Upper lobe of left lung (tissue), 6 donors: ENCODE results near the gene DNAJC3. TPM values are rescaled to one million over a fixed set of nuclear protein-coding genes. Genes with fewer than 3 reads are reported as not detected.
"Not testable (repeated sequence)": the region's sequence is repeated elsewhere in the genome, so short reads cannot be mapped to it uniquely, and the experiment has no call there.

Experiments used
- ATAC-seq, 2 donors: fragments of 200-7000 bp; cut with Tn5 transposase; one replicate each; pipeline ENCODE4 v1.9.1; 2022; ENCODE audit warnings: mild to moderate bottlenecking in 2 of 2, moderate library complexity in 2 of 2; ENCODE audit not compliant: low FRiP score in 2 of 2
- DNase-seq, 2 donors: peaks; one replicate each; pipeline ENCODE4 v3.0.0-alpha.2; 2019 to 2020
- H3K27ac ChIP-seq, 4 donors: fragments of 200-600 bp; sonication (generic); one replicate each; pipeline ENCODE4 v1.5.1; 2016 to 2019
- H3K27me3 ChIP-seq, 4 donors: fragments of 200-600 bp; sonication (generic); one replicate each; pipeline ENCODE4 v1.5.1; 2017 to 2019
- H3K36me3 ChIP-seq, 4 donors: fragments of 200-600 bp; sonication (generic); one replicate each; pipeline ENCODE4 v1.5.1; 2016 to 2019
- H3K4me1 ChIP-seq, 4 donors: fragments of 200-600 bp; sonication (generic); one replicate each; pipeline ENCODE4 v1.5.1; 2018 to 2019
- H3K4me3 ChIP-seq, 4 donors: fragments of 200-600 bp; sonication (generic); one replicate each; pipeline ENCODE4 v1.5.1; 2017 to 2019; ENCODE audit warnings: mild to moderate bottlenecking in 2 of 4, moderate library complexity in 1 of 4
- H3K9me3 ChIP-seq, 4 donors: fragments of 200-600 bp; sonication (generic); one replicate each; pipeline ENCODE4 v1.5.1; 2018 to 2019
- CTCF ChIP-seq, 6 experiments: fragments of 450-650 bp in 4 of 6; fragments of 200-600 bp in 2 of 6; sonication (generic) in 2 of 6; IDR thresholded peaks; one replicate each; pipeline ENCODE4 v1.5.1; 2016 to 2019; ENCODE audit warnings: antibody characterized with exemption in 6 of 6
- EP300 ChIP-seq, 4 donors: sonication (generic); formaldehyde crosslinking; IDR thresholded peaks; one replicate each; pipeline ENCODE4 v1.5.1; 2017; ENCODE audit warnings: antibody characterized with exemption in 4 of 4, control low read depth in 2 of 4
- POLR2A ChIP-seq, 4 donors: fragments of 450-650 bp; IDR thresholded peaks; one replicate each; pipeline ENCODE4 v1.5.1; 2016 to 2017; ENCODE audit warnings: antibody characterized with exemption in 4 of 4, mild to moderate bottlenecking in 2 of 4
- POLR2AphosphoS5 ChIP-seq, 2 donors: sonication (generic); formaldehyde crosslinking; IDR thresholded peaks; one replicate each; pipeline ENCODE4 v1.5.1; 2017; ENCODE audit warnings: antibody characterized with exemption in 2 of 2
- WGBS, 2 donors: methylation state at CpG; one replicate each; pipeline ENCODE4 v1.1.5; 2017 to 2018; 5-methylcytosine and 5-hydroxymethylcytosine counted together
- total RNA-seq, 6 donors: library from RNA; depleted of rRNA in 4 of 6; stranded (reverse); fragments of >200 nt in 4 of 6; gene quantifications; one replicate each; pipeline versions ENCODE4 v1.1.0 to v1.2.1, GENCODE V29; 2016 to 2021
- donor health status: DM: no; HTN: no; CAD: no; lungs with moderate emphysema.
- donor health status: DM: no; HTN: yes; CAD: no; lungs with severe emphysema.

Gene DNAJC3
- total RNA-seq, 6 donors from 2014 or later: 27.2 to 86.2 (median 53.3) TPM

- TF ChIP-seq POLR2A (IDR thresholded peaks at IDR 0.05) (no peak), EP300 (IDR thresholded peaks at IDR 0.05) (no peak), POLR2AphosphoS5 (IDR thresholded peaks at IDR 0.05) (no peak), CTCF (IDR thresholded peaks at IDR 0.05) (no peak)
- H3K27me3 ChIP-seq: no peaks in the 10 kb centered on the region
- H3K36me3 ChIP-seq: peaks cover 0 to 24% (median 0%) of the 10 kb centered on the region in 4 donors
- no peak for DNase-seq
- H3K4me3 ChIP-seq: no peak overlapping the region
- no peaks in the 10 kb centered on the region for H3K9me3 ChIP-seq
- H3K4me1 ChIP-seq: no peaks in the 10 kb centered on the region
- H3K27ac ChIP-seq: no peak overlapping the region
- WGBS, 2 donors: 93 to 97% methylated on average over 3 of the region's 3 CpGs
- ATAC-seq: no peak
Measured at GRCh38 chr13:95724252-95724651, 47.3 kb downstream of the DNAJC3 start.

DNA sequence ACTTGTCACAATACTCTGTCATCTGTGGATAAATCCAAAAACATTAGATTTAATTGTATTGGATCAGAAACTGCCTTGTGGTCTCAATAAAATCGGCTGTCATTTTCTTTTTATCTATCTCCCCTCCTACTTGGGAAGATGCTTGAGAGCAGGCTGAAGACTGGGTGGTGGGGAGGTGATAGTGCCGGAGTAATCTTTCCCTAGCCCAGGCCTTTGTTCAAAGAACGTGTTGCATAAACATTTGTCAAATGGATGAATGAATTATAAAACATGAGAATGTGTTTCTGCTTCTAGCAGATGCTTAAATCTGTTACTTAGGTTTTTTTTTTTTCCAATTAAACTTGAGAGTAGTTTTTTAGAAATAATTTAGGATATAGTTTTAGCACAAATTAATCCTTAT lies 49.9 kb downstream of the DNAJC3 start:
- ATAC-seq (no peak), DNase-seq (no peak)
- H3K4me1 ChIP-seq: no peaks in the 10 kb centered on the region
- no peaks in the 10 kb centered on the region for H3K9me3 ChIP-seq
- H3K4me3 ChIP-seq: no peak overlapping the region
- TF ChIP-seq CTCF (IDR thresholded peaks at IDR 0.05) (no peak), POLR2A (IDR thresholded peaks at IDR 0.05) (no peak), POLR2AphosphoS5 (IDR thresholded peaks at IDR 0.05) (no peak), EP300 (IDR thresholded peaks at IDR 0.05) (no peak)
- H3K27me3 ChIP-seq: no peaks in the 10 kb centered on the region
- H3K27ac ChIP-seq: no peak overlapping the region
- WGBS, 2 donors: 66% methylated on average over 3 of the region's 3 CpGs
- H3K36me3 ChIP-seq: peaks cover 0 to 27% (median 0%) of the 10 kb centered on the region in 4 donors

DNA sequence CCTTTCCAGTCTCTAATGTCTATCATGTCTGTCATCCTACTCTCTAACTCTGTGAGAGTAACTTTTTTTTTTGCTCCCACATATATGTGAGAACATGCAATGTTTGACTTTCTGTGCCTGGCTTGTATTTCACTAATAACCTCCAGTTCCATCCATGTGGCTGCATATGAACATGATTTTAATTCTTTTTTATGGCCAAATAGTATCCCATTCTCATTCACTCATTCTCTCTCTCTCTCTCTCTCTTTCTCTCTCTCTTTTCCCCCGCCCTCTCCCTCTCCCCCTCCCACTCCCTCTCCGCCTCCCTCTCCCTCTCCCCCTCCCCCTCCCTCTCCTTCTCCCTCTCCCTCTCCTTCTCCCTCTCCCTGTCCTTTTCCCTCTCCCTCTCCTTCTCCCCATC lies 52.0 kb downstream of the DNAJC3 start:
- Histone ChIP-seq H3K9me3 (peaks cover 2 to 8% (median 3%) of the 10 kb centered on the region in 4 donors), H3K27ac (no peak overlapping the region), H3K36me3 (peaks cover 0 to 19% (median 0%) of the 10 kb centered on the region in 4 donors), H3K4me3 (no peak overlapping the region), H3K4me1 (no peaks in the 10 kb centered on the region), H3K27me3 (no peaks in the 10 kb centered on the region)
- no peak for TF ChIP-seq POLR2AphosphoS5 (IDR thresholded peaks at IDR 0.05)
- TF ChIP-seq POLR2A (IDR thresholded peaks at IDR 0.05): no peak
- no peak for TF ChIP-seq CTCF (IDR thresholded peaks at IDR 0.05)
- TF ChIP-seq EP300 (IDR thresholded peaks at IDR 0.05): no peak
- ATAC-seq (no peak), DNase-seq (no peak)
- 100% methylated on average over 1 of the region's 2 CpGs; no CpG with 5 or more reads in 1 of the 2 donors for WGBS, 2 donors

DNA sequence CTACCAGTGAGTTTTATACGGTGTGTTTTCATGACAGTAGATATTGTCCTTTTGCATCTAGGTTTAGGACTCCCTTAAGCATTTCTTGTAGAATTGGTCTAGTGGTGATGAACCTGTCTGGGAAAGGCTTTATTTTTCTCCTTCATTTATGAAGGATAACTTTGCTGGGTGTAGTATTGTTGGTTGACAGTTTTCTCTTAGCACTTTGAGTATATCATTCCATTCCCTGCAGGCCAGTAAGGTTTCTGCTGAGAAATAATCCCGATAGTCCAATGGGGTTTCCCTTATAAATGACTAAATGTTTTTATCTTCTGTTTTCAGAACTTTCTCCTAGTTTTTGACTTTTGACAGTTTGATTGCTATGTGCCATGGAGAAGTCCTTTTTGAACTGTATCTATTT lies 57.2 kb downstream of the DNAJC3 start:
- Histone ChIP-seq H3K36me3 (peaks cover 0 to 3% (median 0%) of the 10 kb centered on the region in 4 donors), H3K4me1 (no peaks in the 10 kb centered on the region), H3K9me3 (peaks cover 7 to 14% (median 10%) of the 10 kb centered on the region in 4 donors), H3K27me3 (no peaks in the 10 kb centered on the region), H3K27ac (no peak overlapping the region), H3K4me3 (no peak overlapping the region)
- DNase-seq (no peak), ATAC-seq (no peak)
- TF ChIP-seq POLR2AphosphoS5 (IDR thresholded peaks at IDR 0.05) (no peak), CTCF (IDR thresholded peaks at IDR 0.05) (no peak), POLR2A (IDR thresholded peaks at IDR 0.05) (no peak), EP300 (IDR thresholded peaks at IDR 0.05) (no peak)
- 97 to 98% methylated on average over 2 of the region's 2 CpGs for WGBS, 2 donors

- WGBS, 2 donors: 87 to 97% methylated on average over 7 to 11 of the region's 37 CpGs
Measured at GRCh38 chr13:95740071-95740978, 63.4 kb downstream of the DNAJC3 start.

More at GRCh38 chr13:95740071-95740978, 63.4 kb downstream of the DNAJC3 start:
- H3K9me3 ChIP-seq, DNase-seq, H3K27me3 ChIP-seq, H3K27ac ChIP-seq, H3K36me3 ChIP-seq, ATAC-seq, H3K4me3 ChIP-seq, H3K4me1 ChIP-seq: not testable (repeated sequence)
